ENCODE results near the gene SOWAHC. TPM values are rescaled to one million over a fixed set of nuclear protein-coding genes. Genes with fewer than 3 reads are reported as not detected.

SOWAHC gene
- total and polyA plus RNA-seq, 9 donors: 9.5 to 36.1 (median 16.0) TPM

GRCh38 chr2:109595644-109596043 lies 18.5 kb upstream of the SOWAHC start:
- H3K9me3 ChIP-seq: no peaks in the 10 kb centered on the region
- H3K4me3 ChIP-seq: no peak overlapping the region
- no peak overlapping the region for H3K27ac ChIP-seq
- intact Hi-C loops (cut with DNase I): no loop called here
- H3K36me3 ChIP-seq: no peaks in the 10 kb centered on the region
- H3K27me3 ChIP-seq: no peaks in the 10 kb centered on the region
- 78 to 86% (median 81%) methylated on average over 4 of the region's 4 CpGs for WGBS, 3 donors
- no peak for DNase-seq
- no peak for TF ChIP-seq EP300 (IDR thresholded peaks at IDR 0.05)
- TF ChIP-seq POLR2A (IDR thresholded peaks at IDR 0.05): no peak
- TF ChIP-seq CTCF (IDR thresholded peaks at IDR 0.05): no peak
- peaks cover 5% of the 10 kb centered on the region for H3K4me1 ChIP-seq (ENCODE audit: insufficient read depth)

GRCh38 chr2:109597283-109597682 lies 16.9 kb upstream of the SOWAHC start:
- no peak overlapping the region for H3K27ac ChIP-seq
- H3K4me3 ChIP-seq: no peak overlapping the region
- H3K4me1 ChIP-seq (ENCODE audit: insufficient read depth): peaks cover 5% of the 10 kb centered on the region
- no peaks in the 10 kb centered on the region for H3K9me3 ChIP-seq
- WGBS, 3 donors: 60 to 80% (median 75%) methylated on average over 3 of the region's 3 CpGs
- TF ChIP-seq POLR2A (IDR thresholded peaks at IDR 0.05) (no peak), CTCF (IDR thresholded peaks at IDR 0.05) (no peak), EP300 (IDR thresholded peaks at IDR 0.05) (no peak)
- no peaks in the 10 kb centered on the region for H3K36me3 ChIP-seq
- no peak for DNase-seq
- intact Hi-C loops (cut with DNase I): no loop called here
- H3K27me3 ChIP-seq: no peaks in the 10 kb centered on the region

GRCh38 chr2:109601783-109602182 lies 12.4 kb upstream of the SOWAHC start:
- no peak for DNase-seq
- H3K9me3 ChIP-seq: no peaks in the 10 kb centered on the region
- no peaks in the 10 kb centered on the region for H3K36me3 ChIP-seq
- H3K27me3 ChIP-seq: no peaks in the 10 kb centered on the region
- H3K4me3 ChIP-seq: no peak overlapping the region
- intact Hi-C loops (cut with DNase I): no loop called here
- no peak for TF ChIP-seq POLR2A (IDR thresholded peaks at IDR 0.05)
- no peak for TF ChIP-seq EP300 (IDR thresholded peaks at IDR 0.05)
- no peak for TF ChIP-seq CTCF (IDR thresholded peaks at IDR 0.05)
- H3K4me1 ChIP-seq (ENCODE audit: insufficient read depth): peaks cover 2% of the 10 kb centered on the region
- 77 to 86% (median 84%) methylated on average over 6 of the region's 6 CpGs for WGBS, 3 donors
- no peak overlapping the region for H3K27ac ChIP-seq

- no peak for TF ChIP-seq CTCF (IDR thresholded peaks at IDR 0.05)
- TF ChIP-seq POLR2A (IDR thresholded peaks at IDR 0.05): no peak
- no peak for TF ChIP-seq EP300 (IDR thresholded peaks at IDR 0.05)
- no peaks in the 10 kb centered on the region for H3K9me3 ChIP-seq
- intact Hi-C loops (cut with DNase I): no loop called here
- 91 to 97% (median 94%) methylated on average over 3 of the region's 3 CpGs for WGBS, 3 donors
- no peaks in the 10 kb centered on the region for H3K36me3 ChIP-seq
- H3K4me1 ChIP-seq (ENCODE audit: insufficient read depth): peaks cover 2% of the 10 kb centered on the region
- H3K27ac ChIP-seq: no peak overlapping the region
- no peak for DNase-seq
- no peaks in the 10 kb centered on the region for H3K27me3 ChIP-seq
- no peak overlapping the region for H3K4me3 ChIP-seq
These were observed 11.5 kb upstream of the SOWAHC start for GRCh38 chr2:109602617-109603188.

All from ovary (tissue), 9 donors.